Tibial nerve (tissue), 4 donors: ENCODE measurements around the gene GPR158. TPM values are rescaled to one million over a fixed set of nuclear protein-coding genes. Genes with fewer than 3 reads are reported as not detected.

ENCODE experiments used
- DNase-seq, 2 donors: peaks; one replicate each; pipeline ENCODE4 v3.0.0-alpha.2; 2019; ENCODE audit warnings: low spot score in 2 of 2
- H3K27ac ChIP-seq, 4 donors: fragments of 200-600 bp; sonication (generic) in 3 of 4; one replicate each; pipeline ENCODE4 v1.5.1; 2017 to 2019; ENCODE audit warnings: mild to moderate bottlenecking in 1 of 4
- H3K27me3 ChIP-seq, 2 donors: fragments of 200-600 bp; sonication (generic) in 1 of 2; one replicate each; pipeline versions ENCODE4 v1.5.1 to v1.6.0; 2017 to 2019
- H3K36me3 ChIP-seq, 3 donors: fragments of 200-600 bp; sonication (generic); one replicate each; pipeline ENCODE4 v1.5.1; 2018 to 2019
- H3K4me1 ChIP-seq, 4 donors: fragments of 200-600 bp; sonication (generic) in 3 of 4; one replicate each; pipeline ENCODE4 v1.5.1; 2017 to 2019
- H3K4me3 ChIP-seq, 4 donors: fragments of 200-600 bp; sonication (generic) in 3 of 4; one replicate each; pipeline ENCODE4 v1.5.1; 2017 to 2019; ENCODE audit warnings: mild to moderate bottlenecking in 1 of 4, moderate library complexity in 1 of 4
- H3K9me3 ChIP-seq, 4 donors: fragments of 200-600 bp; sonication (generic) in 3 of 4; one replicate each; pipeline ENCODE4 v1.5.1; 2017 to 2019
- CTCF ChIP-seq, 5 experiments: fragments of 200-600 bp in 3 of 5; fragments of 450-650 bp in 2 of 5; sonication (generic) in 3 of 5; IDR thresholded peaks; one replicate each; pipeline ENCODE4 v1.5.1; 2016 to 2019; ENCODE audit warnings: antibody characterized with exemption in 5 of 5, mild to moderate bottlenecking in 3 of 5, moderate library complexity in 2 of 5
- EP300 ChIP-seq, 2 donors: sonication (generic); formaldehyde crosslinking; IDR thresholded peaks; one replicate each; pipeline ENCODE4 v1.6.1; 2017; ENCODE audit warnings: antibody characterized with exemption in 2 of 2, mild to moderate bottlenecking in 1 of 2
- POLR2A ChIP-seq, 2 donors: fragments of 450-650 bp; IDR thresholded peaks; one replicate each; pipeline ENCODE4 v1.6.1; 2017; ENCODE audit warnings: antibody characterized with exemption in 2 of 2, mild to moderate bottlenecking in 2 of 2, moderate library complexity in 2 of 2
- WGBS, 2 donors: methylation state at CpG; one replicate each; pipeline ENCODE4 v1.1.5; 2018; 5-methylcytosine and 5-hydroxymethylcytosine counted together
- total RNA-seq, 4 donors: library from RNA; depleted of rRNA; stranded (reverse); fragments of >200 nt; gene quantifications; one replicate each; pipeline ENCODE4 v1.1.0, GENCODE V29; 2016

The GPR158 gene
- total RNA-seq, 4 donors from 2014 or later = under 0.01 to 0.39 (median under 0.01) TPM

- Histone ChIP-seq H3K36me3 (no peaks in the 10 kb centered on the region), H3K27ac (no peak overlapping the region), H3K9me3 (no peaks in the 10 kb centered on the region), H3K4me3 (no peak overlapping the region), H3K27me3 (no peaks in the 10 kb centered on the region), H3K4me1 (no peaks in the 10 kb centered on the region)
- no peak for TF ChIP-seq POLR2A (IDR thresholded peaks at IDR 0.05)
- TF ChIP-seq CTCF (IDR thresholded peaks at IDR 0.05) = no peak
- no peak for TF ChIP-seq EP300 (IDR thresholded peaks at IDR 0.05)
- WGBS, 2 donors = 66 to 76% methylated on average over 2 of the region's 2 CpGs
- no peak for DNase-seq
Observed at GRCh38 chr10:25209618-25210017, 34.8 kb downstream of the GPR158 start.

- DNase-seq = no peak
- Histone ChIP-seq H3K36me3 (no peaks in the 10 kb centered on the region), H3K4me1 (no peaks in the 10 kb centered on the region), H3K4me3 (no peak overlapping the region), H3K9me3 (no peaks in the 10 kb centered on the region), H3K27ac (no peak overlapping the region), H3K27me3 (no peaks in the 10 kb centered on the region)
- TF ChIP-seq POLR2A (IDR thresholded peaks at IDR 0.05) (no peak), CTCF (IDR thresholded peaks at IDR 0.05) (no peak), EP300 (IDR thresholded peaks at IDR 0.05) (no peak)
- WGBS, 2 donors = 74 to 75% methylated on average over 2 of the region's 2 CpGs
Observed at GRCh38 chr10:25210265-25210664, 35.5 kb downstream of the GPR158 start.

GRCh38 chr10:25220156-25220555, 45.4 kb downstream of the GPR158 start:
- no peak overlapping the region for H3K27ac ChIP-seq
- H3K36me3 ChIP-seq = no peaks in the 10 kb centered on the region
- no peaks in the 10 kb centered on the region for H3K4me1 ChIP-seq
- DNase-seq = no peak
- WGBS, 2 donors = 46 to 57% methylated on average over 1 of the region's 1 CpG
- no peak overlapping the region for H3K4me3 ChIP-seq
- no peaks in the 10 kb centered on the region for H3K27me3 ChIP-seq
- TF ChIP-seq POLR2A (IDR thresholded peaks at IDR 0.05) = no peak
- no peaks in the 10 kb centered on the region for H3K9me3 ChIP-seq

DNA sequence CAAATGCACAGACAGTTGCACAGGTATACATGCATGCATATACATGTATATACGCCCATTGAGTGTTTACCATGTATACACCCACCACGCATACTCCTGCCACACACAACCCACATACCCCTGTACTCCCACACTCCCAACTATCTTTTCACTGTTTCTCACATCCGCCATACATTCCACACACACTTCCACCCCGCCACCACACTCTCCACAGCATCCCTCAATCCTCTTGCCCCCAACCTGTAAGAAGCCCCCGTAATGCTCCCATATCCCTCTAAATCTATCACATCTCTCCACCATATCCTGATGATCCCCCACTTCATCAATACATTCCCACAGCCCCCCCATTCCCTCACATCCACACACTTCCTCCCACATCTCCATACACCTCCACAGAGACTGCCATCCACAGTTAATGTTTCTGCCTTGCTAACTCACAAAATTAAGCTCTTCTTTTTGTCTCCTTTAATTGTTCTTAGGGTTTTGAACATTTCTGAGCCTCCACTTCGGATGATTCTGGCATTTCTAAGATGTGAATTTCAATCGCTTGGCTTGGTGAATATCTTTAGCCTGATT, 47.4 kb downstream of the GPR158 start:
- WGBS, 2 donors = 89 to 91% methylated on average over 7 of the region's 7 CpGs
- TF ChIP-seq EP300 (IDR thresholded peaks at IDR 0.05) = no peak
- TF ChIP-seq POLR2A (IDR thresholded peaks at IDR 0.05) = no peak
- no peak for TF ChIP-seq CTCF (IDR thresholded peaks at IDR 0.05)
- no peaks in the 10 kb centered on the region for H3K9me3 ChIP-seq
- DNase-seq = no peak
- no peaks in the 10 kb centered on the region for H3K36me3 ChIP-seq
- H3K27ac ChIP-seq = no peak overlapping the region
- no peaks in the 10 kb centered on the region for H3K4me1 ChIP-seq
- H3K4me3 ChIP-seq = no peak overlapping the region
- H3K27me3 ChIP-seq = no peaks in the 10 kb centered on the region

GRCh38 chr10:25226775-25227682, 52.2 kb downstream of the GPR158 start:
- DNase-seq = no peak
- no peaks in the 10 kb centered on the region for H3K9me3 ChIP-seq
- no peaks in the 10 kb centered on the region for H3K27me3 ChIP-seq
- H3K36me3 ChIP-seq = no peaks in the 10 kb centered on the region
- H3K27ac ChIP-seq = no peak overlapping the region
- H3K4me3 ChIP-seq = no peak overlapping the region
- WGBS, 2 donors = 23 to 25% methylated on average over 7 of the region's 7 CpGs
- TF ChIP-seq EP300 (IDR thresholded peaks at IDR 0.05) (no peak), CTCF (IDR thresholded peaks at IDR 0.05) (peak in 4 of 5 experiments; percentile 12 to 49 (median 35)), POLR2A (IDR thresholded peaks at IDR 0.05) (no peak)
- H3K4me1 ChIP-seq = no peaks in the 10 kb centered on the region
